ENCODE results near the gene ZFYVE16.
"Not testable (repeated sequence)": the region's sequence is repeated elsewhere in the genome, so short reads cannot be mapped to it uniquely, and the experiment has no call there.

Gene ZFYVE16

DNA sequence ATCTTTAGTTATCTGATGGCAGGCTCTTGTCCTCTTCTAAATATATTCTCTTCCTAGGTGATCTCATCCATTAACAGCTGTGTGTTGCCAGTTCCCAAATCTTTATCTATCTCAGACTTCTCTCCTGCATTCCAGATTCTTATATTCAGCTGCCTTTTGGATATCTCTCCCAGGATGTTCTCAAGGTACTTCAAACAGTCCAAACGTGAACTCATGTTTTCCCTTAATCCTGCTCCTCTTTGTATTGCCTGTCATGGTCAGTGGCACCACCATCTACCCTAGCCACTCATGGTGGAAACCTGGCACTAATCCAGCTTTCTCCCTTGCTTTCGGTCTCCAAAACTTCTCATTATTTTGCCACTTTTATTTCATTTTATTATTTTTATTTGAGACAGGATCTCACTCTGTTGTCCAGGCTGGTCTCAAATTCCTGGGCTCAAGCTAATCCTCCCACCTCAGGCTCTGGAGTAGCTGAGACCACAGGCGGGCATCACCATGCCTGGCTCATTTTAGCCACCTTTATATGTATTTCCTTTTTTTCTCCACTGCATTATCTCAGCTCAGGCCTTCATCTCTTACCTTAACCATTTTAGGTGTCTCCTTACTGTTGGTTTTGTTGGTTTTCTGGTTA is 3.8 kb downstream of the ZFYVE16 start:
- no peak for DNase-seq

DNA sequence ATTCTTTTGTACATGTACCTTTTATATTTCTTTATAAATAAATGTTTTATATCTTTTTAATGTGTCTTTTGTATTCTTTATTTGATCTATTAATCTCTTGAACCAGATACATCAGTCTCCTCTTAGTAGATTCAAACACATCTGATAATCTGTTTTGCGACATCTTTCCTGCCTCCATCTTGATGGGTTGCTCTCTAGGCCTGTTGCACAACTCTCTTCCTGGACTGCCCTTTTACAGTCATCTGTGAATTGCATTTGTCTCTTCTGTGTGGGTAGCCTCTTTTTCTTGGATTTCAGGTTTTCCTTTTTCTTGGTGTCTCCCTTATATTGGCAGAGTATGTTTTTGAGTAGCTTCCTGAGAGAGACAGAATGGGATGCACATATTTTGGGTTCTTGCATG is 6.2 kb downstream of the ZFYVE16 start:
- DNase-seq = no peak

DNA sequence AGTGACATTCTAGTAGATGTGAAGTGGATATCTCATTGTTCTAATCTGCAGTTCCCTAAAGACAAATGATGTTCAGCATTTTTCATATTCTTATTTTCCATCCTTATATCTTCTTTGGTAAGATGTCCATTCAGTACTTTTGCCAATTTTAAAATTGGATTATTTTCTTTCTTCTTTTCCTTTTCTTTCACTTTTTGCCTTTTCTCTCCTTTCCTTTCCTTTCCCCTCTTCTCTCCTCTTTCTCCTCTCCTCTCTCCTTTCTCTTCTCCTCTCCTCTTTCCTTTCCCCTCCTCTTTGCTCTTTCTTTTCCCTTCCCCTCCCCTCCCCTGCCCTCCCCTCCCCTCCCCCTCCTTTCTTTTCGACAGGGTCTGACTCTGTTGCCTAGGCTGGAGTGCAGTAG is 10.1 kb downstream of the ZFYVE16 start:
- DNase-seq = no peak

DNA sequence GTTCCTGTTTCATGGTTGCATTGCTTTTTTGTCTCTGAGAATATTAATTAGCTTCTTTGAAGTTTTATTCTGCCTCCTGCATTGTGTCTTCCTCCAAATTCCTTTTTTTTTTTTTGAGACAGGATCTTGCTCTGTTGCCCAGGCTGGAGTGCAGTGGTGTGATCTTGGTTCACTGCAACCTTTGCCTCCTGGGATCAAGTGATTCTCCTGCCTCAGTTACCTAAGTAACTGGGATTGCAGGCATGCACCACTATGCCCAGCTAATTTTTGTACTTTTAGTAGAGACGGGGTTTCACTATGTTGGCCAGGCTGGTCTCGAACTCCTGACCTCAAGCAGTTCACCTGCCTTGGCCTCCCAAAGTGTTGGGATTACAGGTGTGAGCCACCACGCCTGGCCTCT is 16.5 kb downstream of the ZFYVE16 start:
- DNase-seq = not testable (repeated sequence)

DNA sequence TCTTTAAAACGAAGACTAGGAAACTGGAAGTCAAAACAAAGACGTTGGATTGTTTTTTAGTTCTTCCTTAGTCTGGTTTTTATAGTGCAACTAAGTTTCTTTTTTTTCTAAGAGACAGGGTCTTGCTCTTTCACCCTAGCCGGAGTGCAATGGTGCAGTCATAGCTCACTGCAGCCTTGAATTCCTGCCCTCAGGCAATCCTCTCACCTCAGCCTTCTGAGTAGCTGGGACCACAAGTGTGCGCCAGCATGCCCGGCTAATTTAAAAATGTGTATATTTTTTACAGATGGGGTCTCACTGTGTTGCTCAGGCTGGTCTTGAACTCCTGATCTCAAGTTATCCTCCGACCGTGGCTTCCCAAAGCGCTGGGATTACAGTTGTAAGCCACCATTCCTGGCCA is 27.6 kb downstream of the ZFYVE16 start:
- DNase-seq = no peak

GRCh38 chr5:80437326-80437725 is 29.5 kb downstream of the ZFYVE16 start:
- DNase-seq = no peak

- no peak for DNase-seq
Observed at GRCh38 chr5:80438739-80439138, 30.9 kb downstream of the ZFYVE16 start.

GRCh38 chr5:80439213-80439612 is 31.3 kb downstream of the ZFYVE16 start:
- no peak for DNase-seq

- DNase-seq = no peak
Observed at GRCh38 chr5:80442742-80443141, 34.9 kb downstream of the ZFYVE16 start.

- no peak for DNase-seq
Observed at GRCh38 chr5:80453366-80453765, 45.5 kb downstream of the ZFYVE16 start.

DNA sequence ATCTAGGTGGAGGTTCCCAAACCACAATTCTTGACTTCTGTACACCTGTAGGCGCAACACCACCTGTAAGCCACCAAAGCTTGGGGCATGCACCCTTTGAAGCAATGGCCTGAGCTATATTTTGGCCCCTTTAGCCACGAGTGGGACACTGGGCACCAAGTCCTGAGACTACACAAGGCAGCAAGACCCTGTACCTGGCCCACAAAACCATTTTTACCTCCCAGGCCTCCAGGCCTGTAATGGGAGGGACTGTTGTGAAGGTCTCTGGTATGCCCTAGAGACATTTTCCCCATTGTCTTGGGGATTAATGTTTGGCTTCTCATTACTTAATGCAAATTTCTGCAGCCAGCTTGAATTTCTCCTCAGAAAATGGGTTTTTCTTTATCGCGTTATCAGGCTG is 55.4 kb downstream of the ZFYVE16 start:
- no peak for DNase-seq

DNA sequence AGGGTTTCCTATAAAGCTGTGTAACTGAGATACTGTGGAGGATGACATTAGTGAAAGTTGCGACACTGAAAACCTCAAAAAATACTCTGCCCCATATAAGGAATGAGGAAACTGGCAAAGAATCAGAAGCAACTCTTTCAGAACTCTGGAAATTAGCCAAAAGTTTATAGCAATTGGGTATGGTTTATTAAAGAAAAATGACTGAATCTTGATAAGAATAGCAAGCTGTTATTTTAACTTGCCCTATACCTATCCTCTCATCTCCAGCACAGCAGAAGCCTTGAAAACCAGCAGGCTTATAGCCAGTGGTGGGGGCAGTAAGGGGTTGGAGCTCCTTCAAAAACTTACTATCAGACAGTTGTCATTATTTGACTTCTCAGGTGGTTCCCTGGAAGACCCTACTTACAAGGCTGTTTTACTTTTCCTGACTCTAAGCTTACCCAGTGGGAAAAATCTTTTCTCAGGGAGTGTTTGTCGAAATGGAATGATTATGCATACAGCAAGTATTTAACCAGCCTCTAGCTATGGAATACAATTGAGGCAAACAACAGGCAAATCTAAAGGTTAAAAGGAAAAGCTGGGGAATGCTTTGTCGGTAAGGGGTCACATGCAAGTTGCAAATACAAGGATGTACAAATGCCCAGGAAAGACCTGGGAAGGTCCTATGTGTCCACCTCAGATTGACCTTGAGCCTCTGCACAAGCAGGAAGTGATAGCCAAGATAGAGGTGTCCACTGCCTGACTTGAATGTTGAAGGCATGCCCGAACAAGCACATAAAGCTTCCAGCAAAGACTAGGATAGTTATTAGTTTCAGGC is 59.0 kb downstream of the ZFYVE16 start:
- DNase-seq = no peak

- no peak for DNase-seq
Observed at GRCh38 chr5:80468131-80468530, 60.3 kb downstream of the ZFYVE16 start.

DNA sequence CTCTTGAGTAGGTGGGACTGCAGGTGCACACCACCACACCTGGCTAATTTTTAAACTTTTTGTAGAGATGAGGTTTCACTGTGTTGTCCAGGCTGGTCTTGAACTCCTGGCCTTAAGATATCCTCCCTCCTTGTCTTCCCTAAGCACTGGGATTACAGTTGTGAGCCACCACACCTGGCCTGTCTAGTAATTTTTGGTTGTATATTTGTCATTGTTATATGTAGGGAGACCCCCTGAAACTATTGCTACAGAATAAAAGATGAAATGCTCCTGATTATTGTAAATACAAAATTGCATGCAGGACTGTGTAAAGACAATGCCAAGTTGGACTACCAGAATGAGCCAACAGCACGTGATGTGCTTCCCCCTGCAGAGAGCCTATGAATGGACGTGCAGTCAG is 62.8 kb downstream of the ZFYVE16 start:
- DNase-seq = not testable (repeated sequence)

- no peak for DNase-seq
Observed at GRCh38 chr5:80474929-80475328, 67.1 kb downstream of the ZFYVE16 start.

- DNase-seq = no peak
Observed at GRCh38 chr5:80479713-80480112, 71.8 kb downstream of the ZFYVE16 start.

DNA sequence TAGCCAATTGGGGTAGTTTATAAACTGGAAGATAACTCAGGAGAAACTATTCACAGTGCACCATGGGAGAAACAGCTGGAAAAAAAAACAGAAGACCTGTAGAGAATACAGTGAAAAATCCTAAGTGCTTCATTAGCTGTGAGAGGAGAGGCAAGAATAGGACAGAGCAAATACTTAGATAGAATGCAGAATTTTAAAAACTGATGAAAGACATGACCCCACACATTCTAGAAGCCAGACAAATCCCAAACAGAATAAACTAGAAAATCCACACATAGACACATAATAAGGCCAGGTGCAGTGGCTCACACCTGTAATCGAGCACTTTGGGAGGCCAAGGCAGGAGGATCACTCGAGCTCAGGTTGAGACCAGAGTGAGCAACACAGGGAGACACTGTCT is 72.5 kb downstream of the ZFYVE16 start:
- DNase-seq = no peak

DNA sequence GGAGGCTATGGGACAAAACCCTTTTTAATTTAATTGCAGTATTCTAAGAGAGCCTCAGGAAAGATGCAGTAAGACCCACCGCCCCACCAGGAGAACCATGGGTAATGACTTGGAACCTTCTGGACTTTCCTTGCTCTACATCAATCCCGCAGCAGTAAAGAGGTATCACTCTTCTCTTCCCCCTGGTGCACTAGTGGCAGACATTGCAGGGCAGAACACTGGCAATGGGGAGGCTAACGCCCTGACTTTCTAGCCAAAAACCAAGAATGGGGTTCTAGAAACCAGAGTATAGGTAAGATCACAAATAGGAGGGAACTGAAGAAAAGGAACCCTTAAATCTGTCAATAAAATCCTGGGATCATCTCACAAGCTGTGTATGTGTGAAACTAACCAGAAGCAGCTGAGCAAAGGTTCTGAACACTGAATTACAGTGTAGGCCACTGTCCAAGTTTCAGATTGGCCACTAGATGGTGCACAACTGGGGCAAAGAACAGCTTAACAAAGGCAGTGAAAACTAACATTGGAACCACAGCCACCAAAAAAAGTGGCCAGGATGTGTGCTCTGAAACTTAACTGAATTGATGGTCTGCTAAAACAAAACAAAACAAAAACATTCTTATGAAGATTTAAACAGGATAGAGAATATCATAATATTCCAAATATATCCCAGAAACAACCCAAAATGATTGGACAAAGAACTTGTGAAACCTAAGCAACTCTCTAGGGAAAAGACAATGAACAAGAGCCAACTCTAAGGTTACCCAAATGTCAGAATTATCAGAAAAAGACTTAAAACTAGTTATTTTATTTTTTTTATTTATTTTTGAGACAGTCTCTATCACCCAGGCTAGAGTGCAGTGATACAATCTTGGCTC is 73.4 kb downstream of the ZFYVE16 start:
- DNase-seq = peak; percentile 0

- no peak for DNase-seq
Observed at GRCh38 chr5:80482578-80482977, 74.7 kb downstream of the ZFYVE16 start.

GRCh38 chr5:80483636-80484232 is 75.9 kb downstream of the ZFYVE16 start:
- no peak for DNase-seq

DNA sequence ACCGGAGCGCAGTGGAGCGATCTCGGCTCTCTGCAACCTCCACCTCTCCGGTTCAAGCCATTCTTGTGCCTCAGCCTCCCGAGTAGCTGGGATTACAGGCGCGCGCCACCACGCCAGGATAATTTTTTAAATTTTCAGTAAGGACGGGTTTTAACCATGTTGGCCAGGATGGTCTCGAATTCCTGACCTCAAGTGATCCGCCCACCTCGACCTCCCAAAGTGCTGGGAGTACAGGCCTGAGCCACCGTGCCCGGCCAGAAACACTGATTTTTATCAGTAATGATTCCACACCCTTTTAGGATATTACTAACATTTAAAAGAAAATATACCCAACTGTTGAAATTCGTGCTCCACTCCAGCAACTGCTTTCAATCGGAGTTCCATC is 79.6 kb downstream of the ZFYVE16 start:
- no peak for DNase-seq

DNA sequence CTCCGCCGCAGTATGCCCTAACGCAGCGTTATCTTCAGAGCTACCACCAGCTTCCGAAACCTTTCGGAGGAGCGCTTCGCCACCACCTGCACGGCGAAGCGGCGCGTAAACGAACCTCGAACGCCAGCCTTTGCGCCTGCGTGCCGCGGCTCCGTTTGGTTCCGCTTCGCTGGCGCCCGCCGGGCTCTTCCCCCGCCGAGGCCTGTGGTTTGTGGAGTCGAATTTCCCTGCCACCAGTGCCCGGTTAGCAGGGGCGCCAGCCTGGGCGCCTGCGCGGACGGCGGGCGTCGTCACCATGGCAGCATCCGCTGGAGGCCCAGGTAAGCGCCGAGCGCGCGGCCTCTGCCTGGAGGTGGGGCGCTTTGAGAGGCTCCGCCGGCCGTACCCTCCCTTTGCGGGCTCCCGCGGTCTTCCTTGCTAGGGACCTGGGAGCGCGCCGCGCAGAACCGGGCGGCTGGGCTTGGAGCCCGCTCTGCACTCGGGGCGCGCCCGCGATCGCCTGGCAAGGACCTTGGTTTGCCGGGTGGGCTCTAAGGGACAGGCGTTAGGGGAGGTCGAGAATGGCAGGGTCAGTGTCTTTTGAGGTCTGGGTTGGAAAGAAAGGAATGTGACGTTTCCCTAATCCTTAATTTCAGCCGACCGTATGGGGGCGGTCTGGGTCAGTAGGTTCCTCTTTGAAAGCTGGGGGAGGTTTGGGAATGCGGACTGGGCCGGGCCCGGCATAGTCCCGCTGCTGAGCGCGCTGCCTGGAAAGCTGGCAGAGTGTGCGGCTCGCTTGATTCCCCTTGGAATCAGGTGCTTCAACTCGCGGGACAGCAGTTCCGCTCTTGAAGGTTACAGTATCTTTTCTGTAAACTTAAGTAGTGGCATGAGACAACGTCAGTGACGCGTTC is 80.2 kb downstream of the ZFYVE16 start, which contains the start of gene FAM151B:
TSS of gene FAM151B (plus strand) at position 272 of the 893 bp plus-strand sequence. CDS start at position 296, 24 bp downstream.
- peak; percentile 90 for DNase-seq
